Fibroblast of skin of right quadriceps (primary cell): ENCODE results near the gene TMEM131L.
"Not testable (repeated sequence)": the region's sequence is repeated elsewhere in the genome, so short reads cannot be mapped to it uniquely, and the experiment has no call there.

Experiments
- DNase-seq: peaks from one replicate; pipeline ENCODE4 v3.0.0-alpha.2; 2013

TMEM131L gene, protein sequence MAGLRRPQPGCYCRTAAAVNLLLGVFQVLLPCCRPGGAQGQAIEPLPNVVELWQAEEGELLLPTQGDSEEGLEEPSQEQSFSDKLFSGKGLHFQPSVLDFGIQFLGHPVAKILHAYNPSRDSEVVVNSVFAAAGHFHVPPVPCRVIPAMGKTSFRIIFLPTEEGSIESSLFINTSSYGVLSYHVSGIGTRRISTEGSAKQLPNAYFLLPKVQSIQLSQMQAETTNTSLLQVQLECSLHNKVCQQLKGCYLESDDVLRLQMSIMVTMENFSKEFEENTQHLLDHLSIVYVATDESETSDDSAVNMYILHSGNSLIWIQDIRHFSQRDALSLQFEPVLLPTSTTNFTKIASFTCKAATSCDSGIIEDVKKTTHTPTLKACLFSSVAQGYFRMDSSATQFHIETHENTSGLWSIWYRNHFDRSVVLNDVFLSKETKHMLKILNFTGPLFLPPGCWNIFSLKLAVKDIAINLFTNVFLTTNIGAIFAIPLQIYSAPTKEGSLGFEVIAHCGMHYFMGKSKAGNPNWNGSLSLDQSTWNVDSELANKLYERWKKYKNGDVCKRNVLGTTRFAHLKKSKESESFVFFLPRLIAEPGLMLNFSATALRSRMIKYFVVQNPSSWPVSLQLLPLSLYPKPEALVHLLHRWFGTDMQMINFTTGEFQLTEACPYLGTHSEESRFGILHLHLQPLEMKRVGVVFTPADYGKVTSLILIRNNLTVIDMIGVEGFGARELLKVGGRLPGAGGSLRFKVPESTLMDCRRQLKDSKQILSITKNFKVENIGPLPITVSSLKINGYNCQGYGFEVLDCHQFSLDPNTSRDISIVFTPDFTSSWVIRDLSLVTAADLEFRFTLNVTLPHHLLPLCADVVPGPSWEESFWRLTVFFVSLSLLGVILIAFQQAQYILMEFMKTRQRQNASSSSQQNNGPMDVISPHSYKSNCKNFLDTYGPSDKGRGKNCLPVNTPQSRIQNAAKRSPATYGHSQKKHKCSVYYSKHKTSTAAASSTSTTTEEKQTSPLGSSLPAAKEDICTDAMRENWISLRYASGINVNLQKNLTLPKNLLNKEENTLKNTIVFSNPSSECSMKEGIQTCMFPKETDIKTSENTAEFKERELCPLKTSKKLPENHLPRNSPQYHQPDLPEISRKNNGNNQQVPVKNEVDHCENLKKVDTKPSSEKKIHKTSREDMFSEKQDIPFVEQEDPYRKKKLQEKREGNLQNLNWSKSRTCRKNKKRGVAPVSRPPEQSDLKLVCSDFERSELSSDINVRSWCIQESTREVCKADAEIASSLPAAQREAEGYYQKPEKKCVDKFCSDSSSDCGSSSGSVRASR (N-terminal part only)

DNA sequence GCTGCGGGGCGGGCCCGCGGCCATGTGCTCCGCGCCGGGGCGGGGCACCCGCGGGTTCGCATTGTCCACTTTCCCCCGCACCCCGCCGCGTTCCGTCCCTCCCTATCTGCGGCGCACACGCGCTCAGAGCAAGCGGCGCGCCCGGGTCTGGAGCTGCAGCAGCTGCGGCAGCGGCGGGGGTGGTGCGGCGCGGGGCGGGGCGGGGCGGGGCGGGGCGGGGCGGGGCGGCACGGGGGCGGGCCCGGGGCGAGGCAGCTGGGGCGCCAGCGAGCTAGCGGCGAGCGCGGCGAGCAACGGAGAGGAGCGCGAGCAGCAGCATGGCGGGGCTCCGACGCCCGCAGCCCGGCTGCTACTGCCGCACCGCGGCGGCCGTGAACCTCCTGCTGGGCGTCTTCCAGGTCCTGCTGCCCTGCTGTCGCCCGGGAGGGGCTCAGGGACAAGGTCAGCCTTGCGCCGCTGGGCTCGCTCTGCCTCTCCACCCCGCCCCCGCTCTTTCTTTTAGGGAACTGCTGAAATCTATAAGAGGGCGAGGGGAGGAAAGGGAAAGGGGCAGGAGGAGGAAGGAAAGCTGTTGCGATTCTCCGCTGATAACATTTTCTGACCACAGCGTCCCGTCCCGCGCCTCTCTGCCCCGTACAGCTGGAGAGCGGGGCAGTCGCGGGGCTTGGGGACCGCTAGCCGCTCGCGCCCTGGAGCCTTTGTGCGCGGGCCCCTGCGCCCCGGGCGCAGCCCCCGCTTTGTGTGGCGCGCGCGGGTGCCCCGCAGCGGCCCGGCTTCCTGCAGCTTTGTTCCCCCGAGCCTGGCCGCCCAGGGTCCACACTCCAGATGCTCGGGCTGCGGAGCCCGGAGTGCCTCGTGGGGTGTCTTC is at the start of gene TMEM131L:
Gene TMEM131L (plus strand): TSS at position 280 of the 868 bp plus-strand sequence. CDS start 38 bp downstream, at position 318.
- DNase-seq, result peak; percentile 62

DNA sequence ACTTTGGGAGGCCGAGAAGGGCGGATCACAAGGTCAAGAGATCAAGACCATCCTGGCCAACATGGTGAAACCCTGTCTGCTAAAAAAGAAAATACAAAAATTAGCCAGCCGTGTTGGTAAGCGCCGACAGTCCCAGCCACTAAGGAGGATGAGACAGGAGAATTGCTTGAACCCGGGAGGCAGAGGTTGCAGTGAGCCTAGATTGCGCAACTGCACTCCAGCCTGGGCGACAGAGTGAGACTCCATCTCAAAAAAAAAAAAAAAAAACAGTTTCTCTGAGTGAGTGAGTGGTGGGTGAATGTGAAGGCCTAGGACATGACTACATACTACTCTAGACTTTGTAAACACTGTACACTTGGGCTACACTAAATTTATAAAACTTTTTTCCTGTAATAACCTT is 49.7 kb upstream of the TMEM131L start:
- not testable (repeated sequence) for DNase-seq

DNA sequence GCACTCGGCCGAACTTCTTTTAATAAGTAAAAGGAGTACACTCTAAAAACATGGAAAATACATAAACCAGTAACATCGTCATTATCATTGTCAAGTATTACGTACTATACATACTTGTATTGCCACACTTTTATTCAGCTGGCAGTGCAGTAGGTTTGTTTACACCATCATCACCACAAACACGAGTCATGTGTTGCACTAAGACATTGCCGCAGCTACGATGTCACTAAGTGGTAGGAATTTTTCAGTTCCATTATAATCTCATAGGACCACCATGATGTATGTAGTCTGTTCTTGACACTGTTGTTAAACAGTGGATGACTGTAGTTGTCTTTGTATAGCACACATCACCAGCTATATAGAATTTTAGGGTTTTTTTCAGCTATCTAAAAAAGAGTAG is 48.0 kb upstream of the TMEM131L start:
- peak; percentile 58 for DNase-seq

DNA sequence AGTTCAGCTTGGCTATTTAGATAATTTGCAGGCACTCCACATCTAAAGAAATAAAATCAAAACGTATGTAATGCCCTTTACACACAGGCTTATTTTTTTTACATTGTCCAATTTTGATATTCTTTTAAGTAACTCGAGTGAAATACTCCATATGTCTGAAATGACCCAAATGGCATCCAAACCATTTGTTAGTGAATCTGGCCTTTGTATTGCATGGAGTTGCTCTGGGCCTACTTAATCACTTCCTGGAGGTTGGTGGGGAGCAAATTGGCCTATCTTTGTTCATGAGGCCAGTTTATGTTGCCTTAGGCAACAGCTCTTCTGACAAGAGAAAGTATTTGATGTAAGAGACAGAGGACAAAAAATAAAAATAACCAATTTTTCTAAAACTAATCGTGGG is 47.6 kb upstream of the TMEM131L start:
- peak; percentile 38 for DNase-seq

DNA sequence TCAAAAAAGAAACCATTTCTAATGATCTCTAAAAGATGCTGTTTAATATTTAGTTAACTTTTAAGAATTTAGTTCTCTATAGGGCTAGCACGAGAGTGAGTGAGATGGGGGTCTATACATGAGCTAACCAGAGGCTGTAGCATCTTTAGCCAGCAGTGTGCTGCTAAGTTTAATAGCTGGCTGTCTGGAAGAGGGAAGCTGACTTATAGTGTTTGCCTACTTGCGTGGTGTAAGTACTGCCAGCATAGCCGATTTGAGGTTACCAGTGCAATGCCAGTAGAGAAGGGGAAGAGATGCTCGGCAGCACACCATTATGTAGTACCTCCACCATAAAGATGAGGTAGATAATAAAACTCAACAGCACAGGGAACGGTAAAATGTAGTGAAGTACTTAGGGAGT is 47.1 kb upstream of the TMEM131L start:
- no peak for DNase-seq

DNA sequence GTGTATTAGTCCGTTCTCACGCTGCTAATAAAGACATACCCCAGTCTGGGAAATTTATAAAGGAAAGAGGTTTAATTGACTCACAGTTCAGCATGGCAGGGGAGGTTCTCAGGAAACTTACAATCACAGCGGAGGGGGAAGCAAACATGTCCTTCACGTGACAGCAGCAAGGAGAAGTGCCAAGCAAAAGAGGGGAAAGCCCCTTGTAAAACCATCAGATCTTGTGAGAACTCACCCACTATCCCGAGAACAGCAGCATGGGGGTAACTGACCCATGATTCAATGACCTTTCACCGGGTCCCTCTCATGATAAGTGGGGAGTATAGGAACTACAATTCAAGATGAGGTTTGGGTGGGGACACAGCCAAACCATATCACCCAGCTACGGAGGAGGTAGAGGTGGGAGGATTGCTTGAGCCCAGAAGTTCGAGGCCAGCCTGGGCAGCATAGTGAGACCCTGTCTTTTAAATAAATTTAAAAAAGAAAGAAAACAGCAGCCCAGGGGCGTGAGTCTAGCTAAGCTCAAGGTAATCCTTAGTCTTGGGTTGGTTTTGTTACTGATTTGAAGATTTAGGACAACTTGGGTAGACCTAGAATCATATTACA is 46.4 kb upstream of the TMEM131L start:
- DNase-seq, result no peak

DNA sequence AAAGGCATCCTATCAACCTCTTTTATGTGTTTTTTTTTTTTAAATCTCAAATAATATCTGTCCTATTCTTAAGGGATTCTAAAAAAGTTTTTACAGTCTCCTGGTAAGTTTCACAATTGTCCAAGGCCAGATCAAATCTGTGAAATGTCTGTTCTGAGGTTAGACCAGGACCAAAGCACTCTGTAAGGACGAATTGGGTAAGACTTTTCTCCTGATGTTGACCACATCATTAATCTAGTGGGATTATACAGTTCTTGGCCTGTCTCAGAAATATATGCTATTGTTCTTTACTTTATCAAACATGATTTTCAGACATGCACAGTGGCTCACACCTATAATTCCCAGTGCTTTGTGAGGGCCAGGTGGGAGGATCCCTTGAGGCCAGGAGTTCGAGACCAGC is 45.8 kb upstream of the TMEM131L start:
- DNase-seq, result peak; percentile 4

DNA sequence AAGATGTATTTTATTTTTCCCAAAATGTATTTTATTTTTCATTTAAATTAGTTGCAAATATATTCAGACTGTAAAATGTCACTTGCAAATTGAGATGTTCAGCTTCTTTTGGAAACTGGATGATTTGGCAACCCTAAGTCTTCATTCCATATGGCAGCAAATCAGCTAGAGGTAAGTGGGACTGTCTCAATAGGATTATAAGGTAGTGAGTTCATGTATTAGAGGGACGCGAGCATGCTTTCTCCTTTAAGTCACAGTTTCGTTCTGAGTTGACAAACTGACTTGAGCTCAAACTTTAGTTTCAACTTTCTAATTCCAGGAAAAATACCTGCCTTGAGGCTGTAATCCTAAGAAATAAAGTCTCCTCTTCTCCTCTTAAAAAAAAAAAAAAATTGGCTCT is 44.2 kb upstream of the TMEM131L start:
- DNase-seq, result no peak

DNA sequence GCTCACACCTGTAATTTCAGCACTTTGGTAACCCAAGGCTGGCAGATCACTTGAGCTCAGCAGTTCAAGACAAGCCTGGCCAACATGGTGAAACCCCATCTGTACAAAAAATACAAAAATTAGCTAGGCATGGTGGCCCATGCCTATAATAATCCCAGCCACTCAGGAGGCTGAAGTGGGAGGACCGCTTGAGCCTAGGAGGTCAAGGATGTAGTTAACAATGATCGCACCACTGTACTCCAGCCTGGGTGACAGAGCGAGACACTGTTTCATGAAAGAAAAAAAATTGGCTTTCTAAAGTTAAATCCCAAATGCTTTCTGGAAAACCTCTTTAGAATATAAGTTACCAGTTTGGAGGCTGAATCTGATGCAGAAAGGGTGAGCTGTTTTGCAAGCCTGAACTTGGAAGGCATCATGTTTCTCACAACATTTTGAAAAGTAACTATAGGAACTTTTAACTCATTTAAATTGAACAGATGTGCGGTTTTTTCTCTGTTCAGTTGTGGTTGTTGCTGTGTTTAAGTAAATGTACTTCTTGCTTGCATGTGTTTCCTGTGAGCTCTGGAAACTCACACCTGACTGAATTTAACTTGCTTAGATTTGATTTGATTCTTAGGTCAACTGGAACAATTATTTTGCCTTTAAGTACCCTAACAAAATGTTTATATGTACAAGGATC is 39.8 kb upstream of the TMEM131L start:
- DNase-seq, result peak; percentile 21

DNA sequence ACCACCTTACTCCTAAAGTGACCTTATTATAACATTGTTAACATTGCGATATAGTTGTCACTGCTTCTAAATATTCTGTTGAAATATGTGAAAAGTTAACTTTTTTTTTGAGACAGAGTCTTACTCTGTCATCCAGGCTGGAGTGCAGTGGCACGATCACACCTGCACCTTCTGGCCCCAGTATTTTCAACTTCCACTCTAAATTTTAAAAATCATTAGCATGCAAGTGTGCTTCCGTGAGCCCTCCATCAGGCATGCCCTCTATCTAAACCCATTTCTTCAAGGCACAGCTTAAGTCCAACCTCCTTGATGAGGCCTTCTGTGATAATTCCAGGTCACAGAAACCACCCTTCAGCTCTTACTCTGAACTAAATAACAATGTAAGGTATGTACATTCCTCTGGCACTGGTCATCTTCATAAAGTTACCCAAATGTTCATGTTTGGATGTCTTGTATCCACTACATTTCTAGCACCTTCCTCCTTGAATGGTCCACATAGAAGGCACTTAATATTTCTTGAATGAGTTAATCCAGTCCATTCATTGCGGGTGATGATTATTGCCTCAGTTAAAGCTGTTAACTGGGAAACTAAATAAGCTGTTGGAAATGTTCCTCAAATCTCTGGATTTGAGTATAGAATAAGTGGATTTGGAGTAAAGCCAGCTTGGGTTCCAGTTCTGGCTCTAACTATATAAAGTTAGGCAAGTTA is 38.6 kb upstream of the TMEM131L start:
- DNase-seq, result peak; percentile 80

DNA sequence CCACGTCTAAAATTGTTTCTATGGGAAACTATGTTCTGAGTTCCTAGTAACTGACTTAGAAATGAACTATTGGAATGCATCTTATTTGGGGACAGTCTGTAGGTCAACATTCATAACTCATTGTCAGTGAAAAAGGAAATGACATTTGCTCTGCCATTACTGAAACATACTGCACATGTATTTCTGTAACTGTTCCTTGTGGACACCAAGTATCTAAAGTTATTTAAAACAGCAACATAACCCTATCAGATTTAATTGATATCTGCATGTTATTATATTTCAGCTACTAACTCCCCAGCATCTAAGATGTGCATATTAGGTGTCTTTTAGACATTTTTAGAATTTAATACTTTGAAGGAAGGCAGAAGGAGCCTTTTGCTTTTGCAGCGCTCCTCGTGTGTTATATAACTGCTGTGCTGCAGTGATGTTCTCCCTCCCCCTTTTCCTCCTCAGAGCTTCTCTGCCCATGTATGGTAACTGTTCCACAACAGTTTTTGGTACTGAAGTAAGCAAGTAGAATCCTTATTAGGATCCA is 37.2 kb upstream of the TMEM131L start:
- DNase-seq, result peak; percentile 33

DNA sequence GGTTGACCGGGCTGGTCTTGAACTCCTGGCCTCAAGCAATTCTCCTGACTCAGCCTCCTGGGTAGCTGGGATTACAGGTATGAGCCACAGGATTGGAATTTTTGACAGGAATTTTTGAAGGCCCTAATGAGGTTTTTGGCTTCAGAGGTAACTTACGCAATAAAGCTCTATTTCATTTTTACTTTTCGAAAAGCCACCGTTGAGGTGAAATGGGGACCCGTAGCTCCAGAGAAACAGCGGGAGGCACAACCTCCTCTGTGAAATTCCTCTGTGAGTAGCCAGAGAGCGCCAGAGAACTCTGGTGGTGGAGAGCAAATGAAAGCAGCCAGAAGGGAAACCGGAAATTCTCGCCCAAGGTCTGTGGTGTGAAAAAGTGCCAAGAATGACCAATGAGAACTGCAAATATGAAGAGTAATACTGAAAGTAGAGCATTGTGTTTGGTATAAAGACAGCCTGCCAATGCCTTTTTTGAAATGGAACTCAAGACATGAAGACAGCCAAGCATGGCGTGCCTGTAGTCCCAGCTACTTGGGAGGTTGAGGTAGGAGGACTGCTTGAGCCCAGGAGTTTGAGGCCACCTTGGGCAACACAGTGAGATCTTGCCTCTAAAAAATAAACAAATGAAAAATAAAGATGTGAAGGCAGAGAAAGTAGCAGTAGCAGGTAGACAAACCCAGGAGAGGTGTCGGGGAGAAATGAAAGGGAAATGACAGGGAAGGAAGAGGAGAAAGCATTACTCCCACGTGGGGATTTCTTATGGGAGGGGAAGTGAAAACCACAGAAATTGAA is 33.0 kb upstream of the TMEM131L start:
- DNase-seq, result peak; percentile 86

DNA sequence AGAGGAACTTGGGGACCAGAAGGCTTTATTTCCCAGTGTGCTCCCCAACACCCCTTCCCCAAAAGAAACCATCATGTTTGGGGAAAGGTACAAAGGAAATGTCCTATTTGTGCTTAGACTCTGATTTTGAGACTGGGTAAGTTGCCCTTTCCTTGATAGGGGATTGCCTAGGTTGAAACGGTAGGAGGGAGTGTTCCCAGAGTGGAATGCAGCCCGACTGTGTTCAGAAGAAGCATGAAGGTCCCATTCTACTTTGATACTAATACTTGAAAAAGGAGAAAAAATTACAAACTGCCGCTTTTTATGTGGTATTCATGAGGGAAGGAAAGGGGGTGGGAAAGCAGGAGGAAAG is 32.4 kb upstream of the TMEM131L start:
- no peak for DNase-seq

DNA sequence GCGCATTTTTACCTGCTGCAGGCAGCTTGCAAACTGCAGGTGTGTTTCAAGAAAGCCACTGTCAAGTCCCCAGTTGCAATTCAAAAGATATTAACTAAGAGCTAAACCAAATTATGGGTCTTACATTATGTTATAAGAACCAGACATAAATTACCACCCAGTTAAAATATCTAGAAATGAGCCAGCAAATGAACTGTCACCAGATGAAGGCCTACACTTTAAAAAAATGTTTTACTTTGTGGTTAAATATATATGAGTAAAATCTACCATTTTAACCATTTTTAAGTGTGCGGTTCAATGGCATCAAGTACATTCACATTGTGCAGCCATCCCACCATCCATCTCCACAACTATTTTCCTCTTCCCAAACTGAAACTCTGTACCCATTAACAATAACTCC is 32.0 kb upstream of the TMEM131L start:
- DNase-seq, result no peak

DNA sequence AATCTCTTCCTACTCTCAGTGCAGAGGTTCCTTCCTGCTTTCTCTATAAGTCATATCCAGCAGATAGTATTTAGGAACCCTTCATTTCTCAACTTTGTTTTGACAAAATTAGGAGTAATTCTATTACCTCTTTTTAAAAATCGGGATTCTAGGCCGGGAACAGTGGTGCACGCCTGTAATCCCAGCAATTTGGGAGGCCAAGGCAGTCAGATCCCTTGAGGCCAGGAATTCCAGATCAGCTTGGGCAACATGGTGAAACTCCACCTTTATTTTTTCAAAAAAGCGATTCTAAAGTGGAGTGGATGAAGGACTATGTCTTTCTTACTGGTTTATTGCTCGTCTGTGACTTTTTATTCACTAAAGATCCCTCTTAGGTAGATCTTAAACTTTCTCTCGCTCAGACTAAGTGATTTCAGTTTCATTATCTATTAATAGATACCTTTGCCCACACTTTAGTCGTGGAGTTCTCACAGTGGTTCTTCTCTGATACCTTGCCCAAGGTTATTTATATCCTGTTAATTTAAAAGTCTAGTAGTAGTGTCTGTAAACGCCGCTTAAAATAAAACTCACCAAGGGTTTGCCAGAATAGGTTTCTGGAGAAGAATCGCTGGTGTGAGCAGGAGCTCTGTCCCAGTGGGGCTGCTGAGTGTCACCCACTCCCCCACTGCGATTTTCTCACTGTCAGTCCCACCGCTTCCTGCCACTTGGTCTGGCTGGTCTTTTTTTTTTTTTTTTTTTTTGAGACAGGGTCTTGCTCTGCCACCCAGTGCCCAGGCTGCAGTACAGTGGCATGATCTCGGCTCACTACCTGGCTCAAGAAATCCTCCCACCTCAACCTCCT is 27.0 kb upstream of the TMEM131L start:
- DNase-seq, result no peak

DNA sequence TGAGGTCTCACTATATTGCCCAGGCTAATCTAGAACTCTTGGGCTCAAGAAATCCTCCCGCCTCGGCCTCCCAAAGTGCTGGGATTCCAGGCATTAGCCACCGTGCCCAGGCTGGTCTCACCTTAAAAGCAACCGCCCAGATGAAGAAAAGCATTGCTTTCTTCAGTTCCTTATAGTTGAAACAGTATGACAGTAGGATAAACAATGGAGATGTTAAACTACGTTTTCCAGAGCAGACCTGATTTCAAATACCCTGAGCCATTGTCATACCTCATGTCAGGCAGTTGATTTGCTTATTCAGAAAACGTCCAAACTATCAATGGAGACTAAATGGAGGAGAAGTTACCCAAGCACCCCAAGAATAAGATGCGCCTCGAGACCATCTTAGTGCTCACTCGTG is 26.3 kb upstream of the TMEM131L start:
- DNase-seq, result no peak

DNA sequence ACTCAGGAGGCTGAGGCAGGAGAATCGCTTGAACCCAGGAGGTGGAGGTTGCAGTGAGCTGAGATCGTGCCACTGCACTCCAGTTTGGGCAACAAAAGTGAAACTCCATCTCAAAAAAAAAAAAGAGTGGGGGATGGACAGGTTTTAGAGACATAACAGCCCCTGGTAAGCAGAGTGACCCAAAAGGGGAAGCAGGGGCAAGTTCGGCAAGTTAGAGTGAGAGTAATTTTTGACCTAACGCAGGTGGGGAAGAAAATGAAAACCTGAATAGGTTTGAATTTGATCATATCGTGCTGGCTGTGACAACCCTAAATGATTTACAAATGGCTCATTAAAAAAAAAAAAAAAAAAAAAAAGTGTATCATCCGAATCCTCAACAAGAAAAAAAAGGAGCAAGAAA is 25.7 kb upstream of the TMEM131L start:
- DNase-seq, result no peak
